GM12872 (cell line): ENCODE results near the gene SRGAP3.

Experiments used
- TF ChIP-seq, protein P1 (sequence below): IDR thresholded peaks from 3 replicates; pipeline ENCODE4 v1.5.1; 2011; ENCODE audit warnings: low read depth, mild to moderate bottlenecking, low read length, moderate library complexity; ENCODE audit not compliant: insufficient read depth

Gene SRGAP3

DNA sequence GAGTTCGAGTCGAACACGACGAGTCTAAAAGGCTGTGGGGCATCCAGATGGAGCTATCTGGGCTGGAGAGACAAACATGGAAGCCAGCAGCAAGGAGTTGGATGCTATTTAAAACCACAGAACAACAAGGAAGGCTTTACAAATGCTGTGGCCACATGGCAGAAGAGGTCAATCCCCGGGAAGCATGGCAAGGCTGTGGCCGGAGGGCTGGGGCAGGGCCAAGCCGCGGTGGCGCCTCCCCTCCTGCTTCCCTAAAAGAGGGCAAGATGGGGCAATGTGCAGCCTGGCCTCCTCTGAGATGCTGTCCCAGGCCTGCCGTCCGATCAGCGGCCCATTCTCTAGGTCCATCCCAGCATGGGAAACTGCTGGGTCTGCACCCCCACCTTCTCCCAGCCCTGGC lies 139.1 kb downstream of the SRGAP3 start:
- TF ChIP-seq, protein P1, sequence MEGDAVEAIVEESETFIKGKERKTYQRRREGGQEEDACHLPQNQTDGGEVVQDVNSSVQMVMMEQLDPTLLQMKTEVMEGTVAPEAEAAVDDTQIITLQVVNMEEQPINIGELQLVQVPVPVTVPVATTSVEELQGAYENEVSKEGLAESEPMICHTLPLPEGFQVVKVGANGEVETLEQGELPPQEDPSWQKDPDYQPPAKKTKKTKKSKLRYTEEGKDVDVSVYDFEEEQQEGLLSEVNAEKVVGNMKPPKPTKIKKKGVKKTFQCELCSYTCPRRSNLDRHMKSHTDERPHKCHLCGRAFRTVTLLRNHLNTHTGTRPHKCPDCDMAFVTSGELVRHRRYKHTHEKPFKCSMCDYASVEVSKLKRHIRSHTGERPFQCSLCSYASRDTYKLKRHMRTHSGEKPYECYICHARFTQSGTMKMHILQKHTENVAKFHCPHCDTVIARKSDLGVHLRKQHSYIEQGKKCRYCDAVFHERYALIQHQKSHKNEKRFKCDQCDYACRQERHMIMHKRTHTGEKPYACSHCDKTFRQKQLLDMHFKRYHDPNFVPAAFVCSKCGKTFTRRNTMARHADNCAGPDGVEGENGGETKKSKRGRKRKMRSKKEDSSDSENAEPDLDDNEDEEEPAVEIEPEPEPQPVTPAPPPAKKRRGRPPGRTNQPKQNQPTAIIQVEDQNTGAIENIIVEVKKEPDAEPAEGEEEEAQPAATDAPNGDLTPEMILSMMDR: no peak

DNA sequence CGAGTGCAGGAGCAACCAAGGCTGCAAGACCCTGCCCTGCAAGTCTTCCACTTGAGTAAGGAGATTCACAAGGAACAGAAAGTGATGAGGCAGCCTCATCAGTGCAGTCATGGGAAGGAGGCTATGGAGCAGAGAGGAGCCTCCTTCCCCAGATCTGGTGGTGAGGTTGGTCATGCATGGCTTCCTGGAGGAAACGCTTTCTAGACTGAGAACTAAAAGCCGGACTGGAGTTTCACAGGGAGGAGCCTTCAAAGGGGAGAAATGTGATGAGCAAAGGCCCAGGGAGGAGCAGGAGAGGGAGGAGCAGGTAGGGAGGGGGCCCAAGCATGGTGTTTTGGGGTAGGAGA lies 139.9 kb downstream of the SRGAP3 start:
- TF ChIP-seq, protein P1: no peak

DNA sequence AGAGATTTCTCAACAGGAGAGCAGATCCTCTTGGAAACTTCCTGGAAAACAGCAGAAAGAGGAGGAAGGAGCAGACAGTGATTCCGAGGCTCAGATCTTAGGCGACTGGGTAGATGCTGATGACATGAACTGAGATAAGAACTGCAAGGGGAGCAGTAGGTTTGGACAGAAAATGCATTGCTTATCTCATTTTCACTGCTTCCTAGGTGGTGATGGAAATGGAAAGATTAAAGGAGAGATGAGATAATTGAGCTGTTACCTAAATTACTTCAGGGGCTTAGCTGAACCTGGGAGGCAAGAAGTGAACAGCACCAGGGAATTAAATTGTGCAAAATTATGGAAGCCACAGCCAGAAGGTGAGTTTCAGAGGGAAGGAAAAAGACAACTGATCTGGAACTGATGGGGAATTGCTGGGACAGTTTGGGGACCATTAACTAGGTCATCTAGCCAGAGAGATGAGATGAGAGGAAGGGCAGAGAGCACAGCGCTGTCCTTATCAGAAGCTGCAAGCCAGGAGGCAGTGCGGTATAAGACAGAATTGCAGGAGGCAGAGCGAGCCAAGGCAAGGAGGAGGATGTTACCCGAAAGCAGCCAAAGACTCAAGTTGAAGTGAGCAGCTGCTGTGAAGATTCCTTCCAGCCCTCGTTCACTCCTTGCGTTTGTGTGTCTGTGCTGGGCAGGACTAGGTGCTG lies 140.4 kb downstream of the SRGAP3 start:
- TF ChIP-seq, protein P1: no peak

DNA sequence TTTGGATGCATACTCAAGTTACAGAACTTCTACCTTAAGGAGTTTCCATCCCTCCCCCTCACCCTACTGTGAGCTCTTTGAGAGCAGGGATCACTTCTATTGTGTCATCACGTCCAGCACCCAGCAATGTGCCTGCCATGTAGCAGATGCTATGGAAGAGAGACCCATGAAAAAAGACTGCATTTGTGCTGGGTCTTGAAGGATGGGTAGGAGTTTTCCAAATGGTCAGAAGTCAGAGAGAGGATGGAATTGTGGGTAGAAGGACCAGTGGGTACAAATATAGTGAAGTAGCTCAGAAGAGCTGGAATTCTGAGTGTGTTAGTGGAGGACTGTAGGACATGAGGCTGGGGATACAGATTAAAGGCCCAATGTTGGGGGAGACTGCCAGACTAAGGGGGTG lies 141.7 kb downstream of the SRGAP3 start:
- TF ChIP-seq, protein P1: no peak

DNA sequence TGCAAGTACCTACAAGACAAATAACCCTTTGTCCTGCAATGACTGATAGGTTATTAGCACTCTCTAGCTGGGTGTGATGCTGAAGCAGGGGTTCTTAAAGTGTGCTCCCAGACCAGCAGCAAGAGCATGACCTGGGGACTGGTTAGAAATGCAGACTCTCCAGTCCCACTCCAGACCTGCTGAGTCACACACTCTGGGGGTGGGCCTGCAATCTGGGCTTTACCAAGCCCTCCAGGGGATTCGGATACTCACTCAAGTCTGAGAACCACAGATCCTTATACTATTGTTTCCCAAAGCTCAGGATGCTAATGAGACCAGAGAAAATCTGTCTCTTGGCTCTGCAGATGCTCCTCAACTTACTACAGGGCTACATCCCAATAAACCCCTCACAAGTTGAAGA lies 144.0 kb downstream of the SRGAP3 start:
- TF ChIP-seq, protein P1: no peak

DNA sequence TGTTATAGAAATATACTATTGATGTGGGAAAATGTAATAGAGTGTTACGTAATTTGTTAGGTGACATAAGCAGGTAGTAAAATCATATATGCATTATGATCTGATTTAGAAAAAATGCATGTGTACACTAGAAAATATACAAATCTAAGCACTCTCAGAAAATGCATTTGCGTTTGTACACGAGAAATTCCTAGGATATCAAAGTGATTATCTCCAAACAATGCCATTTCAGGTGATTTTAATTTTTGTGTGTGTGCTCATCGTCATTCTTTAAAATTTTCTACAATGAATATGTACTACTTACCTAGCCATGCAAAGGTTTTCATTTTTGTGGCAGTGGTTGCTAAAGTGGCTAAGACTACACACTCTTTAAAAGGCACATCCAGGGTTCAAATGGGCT lies 145.3 kb downstream of the SRGAP3 start:
- TF ChIP-seq, protein P1: no peak

DNA sequence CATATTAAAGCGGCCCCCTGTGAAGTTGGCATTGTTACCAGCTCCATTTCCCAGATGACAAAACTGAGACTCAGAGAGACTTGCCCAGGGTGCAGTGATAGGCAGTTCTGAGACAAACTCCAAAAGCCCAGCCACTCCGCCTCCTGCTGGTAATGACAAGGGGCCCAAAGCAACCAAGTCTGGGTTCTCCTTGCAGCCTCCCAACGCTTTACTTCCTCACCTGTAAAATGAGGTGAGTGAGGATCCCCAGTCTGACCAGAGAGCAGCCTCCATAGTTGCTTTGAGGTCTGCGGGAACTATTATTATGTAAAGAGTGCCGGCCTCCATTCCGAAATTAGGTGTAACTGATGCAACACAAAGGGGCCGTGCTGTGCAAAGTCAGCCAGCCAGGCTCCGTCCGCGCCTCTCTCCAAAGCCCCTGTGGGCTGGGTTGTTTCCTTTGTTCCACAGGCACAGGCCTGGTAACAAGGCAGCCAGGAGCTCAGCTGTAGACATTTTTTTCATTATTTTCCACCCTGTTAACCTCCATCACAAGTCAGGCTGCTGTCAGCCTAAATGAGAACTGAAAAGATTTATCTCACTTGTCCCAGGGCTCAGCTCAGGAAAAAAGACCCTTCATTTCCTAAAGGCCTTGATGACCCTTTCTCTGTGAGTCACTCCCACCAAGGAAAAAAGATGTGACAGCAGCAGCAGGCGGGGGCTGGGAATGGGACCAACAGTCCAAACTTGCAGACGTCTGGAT lies 147.0 kb downstream of the SRGAP3 start:
- TF ChIP-seq, protein P1: no peak
